ENCODE results near the gene SCLT1. TPM values are rescaled to one million over a fixed set of nuclear protein-coding genes. Genes with fewer than 3 reads are reported as not detected.

SCLT1 gene
- total and polyA plus RNA-seq, 2 of the 4 experiments (the other 2 are of a cell fraction) = 4.9 to 7.7 TPM

DNA sequence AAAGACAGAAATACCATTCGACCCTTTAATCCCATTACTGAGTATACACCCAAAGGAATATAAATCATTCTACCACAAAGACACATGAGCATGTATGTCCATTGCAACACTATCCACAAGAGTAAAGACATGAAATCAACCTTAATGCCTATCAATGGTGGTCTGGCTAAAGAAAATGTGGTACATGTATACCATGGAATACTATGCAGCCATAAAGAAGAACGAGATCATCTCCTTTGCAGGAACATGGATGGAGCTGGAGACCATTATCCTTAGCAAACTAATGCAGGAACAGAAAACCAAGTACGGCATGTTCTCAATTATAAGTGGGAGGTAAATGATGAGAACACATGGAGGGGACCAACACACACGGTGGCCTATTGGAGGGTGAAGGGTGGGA is 7.9 kb downstream of the SCLT1 start:
- POLR2A ChIA-PET (ENCODE audit: unreplicated experiment) = no interaction called here
- WGBS, 2 experiments (ENCODE audit: extremely low coverage in 2 of 2, insufficient read length in 1 of 2) = no CpG with 5 or more reads among the region's 4 CpGs
- DNase-seq (no peak), ATAC-seq (ENCODE audit: low read depth) (no peak)
- no peaks in the 10 kb centered on the region for H3K27me3 ChIP-seq (ENCODE audit: control insufficient read depth, insufficient read depth, low read length)
- no peak overlapping the region for H3K14ac ChIP-seq (replicated peaks; ENCODE audit: low read depth, low read length)
- H4K91ac ChIP-seq (ENCODE audit: insufficient read depth, low read depth, low read length) = no peak overlapping the region
- H2BK15ac ChIP-seq (ENCODE audit: low read depth, low read length) = no peak overlapping the region
- H4K20me1 ChIP-seq (ENCODE audit: insufficient read depth, low read length) = no peaks in the 10 kb centered on the region
- no peak overlapping the region for H3K9ac ChIP-seq (ENCODE audit: low read depth, low read length)
- no peak overlapping the region for H3K23ac ChIP-seq (ENCODE audit: low read depth, low read length)
- no peak overlapping the region for H4K8ac ChIP-seq (ENCODE audit: low read depth in 2 of 2, low read length in 2 of 2)
- H2AK5ac ChIP-seq (ENCODE audit: low read depth, low read length) = no peak overlapping the region
- CTCF ChIA-PET = no interaction called here
- no peak overlapping the region for H2AFZ ChIP-seq (replicated peaks; ENCODE audit: low read length, poor library complexity)
- no peak overlapping the region for H3K27ac ChIP-seq (ENCODE audit: insufficient read depth, low read length)
- H3K79me1 ChIP-seq (ENCODE audit: low read depth in 1 of 2, low read length in 2 of 2) = peaks cover 15 to 26% of the 10 kb centered on the region in 2 experiments
- H3K4ac ChIP-seq (ENCODE audit: low read depth, low read length) = no peak overlapping the region
- H3K4me1 ChIP-seq (ENCODE audit: control insufficient read depth, insufficient read depth, low read length) = no peaks in the 10 kb centered on the region
- H3K4me2 ChIP-seq (ENCODE audit: low read depth, low read length) = no peak overlapping the region
- no peak overlapping the region for H2BK120ac ChIP-seq (ENCODE audit: low read depth, low read length)
- BruUV-seq (replicated peaks) = no TSS peak
- H3K56ac ChIP-seq (ENCODE audit: extremely low read depth, insufficient read depth, low read length) = no peak overlapping the region
- no peaks in the 10 kb centered on the region for H3K9me1 ChIP-seq (ENCODE audit: insufficient read depth, low read length)
- no peak overlapping the region for H2AK9ac ChIP-seq (replicated peaks; ENCODE audit: low read depth, low read length, poor library complexity)
- intact Hi-C loops (cut with micrococcal nuclease) = no loop called here
- in situ Hi-C loops (cut with MboI; ENCODE audit: low sequenced_read_pairs) = no loop called here
- peaks cover 7% of the 10 kb centered on the region for H3K36me3 ChIP-seq (ENCODE audit: control insufficient read depth, insufficient read depth, low read length)
- H2BK20ac ChIP-seq (ENCODE audit: low read depth, low read length) = no peak overlapping the region
- dilution Hi-C loops (cut with HindIII; ENCODE audit: low sequenced_read_pairs, unreplicated experiment) = no loop called here
- H3K9me3 ChIP-seq (ENCODE audit: control insufficient read depth, insufficient read depth, low read length) = no peaks in the 10 kb centered on the region
- H3K18ac ChIP-seq (ENCODE audit: low read depth, low read length) = no peak overlapping the region
- H3K4me3 ChIP-seq (ENCODE audit: insufficient read depth, low read depth, low read length) = no peak overlapping the region
- TF ChIP-seq, protein P1, sequence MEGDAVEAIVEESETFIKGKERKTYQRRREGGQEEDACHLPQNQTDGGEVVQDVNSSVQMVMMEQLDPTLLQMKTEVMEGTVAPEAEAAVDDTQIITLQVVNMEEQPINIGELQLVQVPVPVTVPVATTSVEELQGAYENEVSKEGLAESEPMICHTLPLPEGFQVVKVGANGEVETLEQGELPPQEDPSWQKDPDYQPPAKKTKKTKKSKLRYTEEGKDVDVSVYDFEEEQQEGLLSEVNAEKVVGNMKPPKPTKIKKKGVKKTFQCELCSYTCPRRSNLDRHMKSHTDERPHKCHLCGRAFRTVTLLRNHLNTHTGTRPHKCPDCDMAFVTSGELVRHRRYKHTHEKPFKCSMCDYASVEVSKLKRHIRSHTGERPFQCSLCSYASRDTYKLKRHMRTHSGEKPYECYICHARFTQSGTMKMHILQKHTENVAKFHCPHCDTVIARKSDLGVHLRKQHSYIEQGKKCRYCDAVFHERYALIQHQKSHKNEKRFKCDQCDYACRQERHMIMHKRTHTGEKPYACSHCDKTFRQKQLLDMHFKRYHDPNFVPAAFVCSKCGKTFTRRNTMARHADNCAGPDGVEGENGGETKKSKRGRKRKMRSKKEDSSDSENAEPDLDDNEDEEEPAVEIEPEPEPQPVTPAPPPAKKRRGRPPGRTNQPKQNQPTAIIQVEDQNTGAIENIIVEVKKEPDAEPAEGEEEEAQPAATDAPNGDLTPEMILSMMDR (conservative IDR thresholded peaks at IDR 0.05; ENCODE audit: low read depth, low read length) = no peak
- TF ChIP-seq, protein P2, sequence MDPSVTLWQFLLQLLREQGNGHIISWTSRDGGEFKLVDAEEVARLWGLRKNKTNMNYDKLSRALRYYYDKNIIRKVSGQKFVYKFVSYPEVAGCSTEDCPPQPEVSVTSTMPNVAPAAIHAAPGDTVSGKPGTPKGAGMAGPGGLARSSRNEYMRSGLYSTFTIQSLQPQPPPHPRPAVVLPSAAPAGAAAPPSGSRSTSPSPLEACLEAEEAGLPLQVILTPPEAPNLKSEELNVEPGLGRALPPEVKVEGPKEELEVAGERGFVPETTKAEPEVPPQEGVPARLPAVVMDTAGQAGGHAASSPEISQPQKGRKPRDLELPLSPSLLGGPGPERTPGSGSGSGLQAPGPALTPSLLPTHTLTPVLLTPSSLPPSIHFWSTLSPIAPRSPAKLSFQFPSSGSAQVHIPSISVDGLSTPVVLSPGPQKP (IDR thresholded peaks at IDR 0.05; ENCODE audit: borderline replicate concordance, low read depth, low read length) = no peak
- TF ChIP-seq MXI1 (IDR thresholded peaks at IDR 0.05; ENCODE audit: borderline replicate concordance, low read depth, low read length) = no peak
- TF ChIP-seq MAZ (IDR thresholded peaks at IDR 0.05; ENCODE audit: borderline replicate concordance, low read depth, low read length) = no peak
- no peak for TF ChIP-seq CHD1 (IDR thresholded peaks at IDR 0.05; ENCODE audit: low read depth, low read length)
- TF ChIP-seq FOS (IDR thresholded peaks at IDR 0.05; ENCODE audit: low read depth, low read length) = no peak
- no peak for TF ChIP-seq POLR2A (IDR thresholded peaks at IDR 0.05; ENCODE audit: low read depth, low read length)
- no peak for TF ChIP-seq RCOR1 (IDR thresholded peaks at IDR 0.05; ENCODE audit: insufficient replicate concordance, low read length)
- TF ChIP-seq, protein P3, sequence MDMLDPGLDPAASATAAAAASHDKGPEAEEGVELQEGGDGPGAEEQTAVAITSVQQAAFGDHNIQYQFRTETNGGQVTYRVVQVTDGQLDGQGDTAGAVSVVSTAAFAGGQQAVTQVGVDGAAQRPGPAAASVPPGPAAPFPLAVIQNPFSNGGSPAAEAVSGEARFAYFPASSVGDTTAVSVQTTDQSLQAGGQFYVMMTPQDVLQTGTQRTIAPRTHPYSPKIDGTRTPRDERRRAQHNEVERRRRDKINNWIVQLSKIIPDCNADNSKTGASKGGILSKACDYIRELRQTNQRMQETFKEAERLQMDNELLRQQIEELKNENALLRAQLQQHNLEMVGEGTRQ (IDR thresholded peaks at IDR 0.05; ENCODE audit: low read depth, low read length) = no peak
- TF ChIP-seq BHLHE40 (IDR thresholded peaks at IDR 0.05; ENCODE audit: low read depth, low read length) = no peak
- no peak for TF ChIP-seq RAD21 (IDR thresholded peaks at IDR 0.05; ENCODE audit: low read length)
- no peak for TF ChIP-seq CEBPB (IDR thresholded peaks at IDR 0.05; ENCODE audit: low read depth, low read length)
- H2BK5ac ChIP-seq (ENCODE audit: low read depth, low read length, poor library complexity, severe bottlenecking) = no peak overlapping the region
- no peak overlapping the region for H4K5ac ChIP-seq (ENCODE audit: low read depth, low read length)
